Esophagus squamous epithelium (tissue), 5 donors: ENCODE data around the gene DNPEP. TPM values are rescaled to one million over a fixed set of nuclear protein-coding genes. Genes with fewer than 3 reads are reported as not detected.

Source experiments
- DNase-seq: peaks from one replicate; lab custom pipeline; 2025; lab: John Stamatoyannopoulos, UW
- H3K27ac ChIP-seq, 4 donors: fragments of 200-600 bp; sonication (generic); one replicate each; pipeline ENCODE4 v1.5.1; 2016 to 2019; ENCODE audit warnings: mild to moderate bottlenecking in 1 of 4
- H3K27me3 ChIP-seq, 4 donors: fragments of 200-600 bp; sonication (generic); 1 replicate in 3 of 4; 2 replicates in 1 of 4; pipeline versions ENCODE4 v1.5.1 to v1.6.0; 2017 to 2021; ENCODE audit warnings: antibody characterized with exemption in 1 of 4
- H3K36me3 ChIP-seq, 3 donors: fragments of 200-600 bp; sonication (generic); one replicate each; pipeline ENCODE4 v1.5.1; 2016 to 2019
- H3K4me1 ChIP-seq, 3 donors: fragments of 200-600 bp; sonication (generic); one replicate each; pipeline ENCODE4 v1.5.1; 2017 to 2019
- H3K4me3 ChIP-seq, 4 donors: fragments of 200-600 bp; sonication (generic); 1 replicate in 3 of 4; 2 replicates in 1 of 4; pipeline ENCODE4 v1.5.1; 2016 to 2019; ENCODE audit warnings: mild to moderate bottlenecking in 2 of 4, moderate library complexity in 1 of 4
- H3K9me3 ChIP-seq, 3 donors: fragments of 200-600 bp; sonication (generic); one replicate each; pipeline ENCODE4 v1.5.1; 2016 to 2019
- CTCF ChIP-seq, 6 experiments: fragments of 450-650 bp in 4 of 6; fragments of 200-600 bp in 2 of 6; sonication (generic) in 2 of 6; IDR thresholded peaks; one replicate each; pipeline ENCODE4 v1.5.1; 2016 to 2019; ENCODE audit warnings: antibody characterized with exemption in 6 of 6, mild to moderate bottlenecking in 4 of 6, moderate library complexity in 4 of 6
- POLR2A ChIP-seq, 4 donors: fragments of 450-650 bp; IDR thresholded peaks; one replicate each; pipeline ENCODE4 v1.6.1; 2017; ENCODE audit warnings: antibody characterized with exemption in 4 of 4, mild to moderate bottlenecking in 4 of 4, moderate library complexity in 3 of 4
- WGBS, 2 donors: methylation state at CpG; one replicate each; pipeline ENCODE4 v1.1.5; 2018; 5-methylcytosine and 5-hydroxymethylcytosine counted together
- intact Hi-C: fragments of 100-400 bp; cut with DNase I; formaldehyde crosslinking; loops from one replicate; pipeline ENCODE4 v1.15.0; 2022
- total RNA-seq, 4 donors: library from RNA; depleted of rRNA; stranded (reverse); fragments of >200 nt; gene quantifications; one replicate each; pipeline ENCODE4 v1.1.0, GENCODE V29; 2016
- donor health status: DM: yes; HTN: yes; CAD: no.

DNPEP gene
- total RNA-seq, 4 donors from 2014 or later, result 36.7 to 82.4 (median 39.5) TPM

GRCh38 chr2:219425238-219426067, 37.7 kb upstream of the DNPEP start:
- Histone ChIP-seq H3K4me1 (peaks cover 0 to 9% (median 0%) of the 10 kb centered on the region in 3 donors), H3K27me3 (peaks cover 0 to 23% (median 0%) of the 10 kb centered on the region in 4 donors), H3K36me3 (no peaks in the 10 kb centered on the region), H3K4me3 (no peak overlapping the region), H3K9me3 (no peaks in the 10 kb centered on the region), H3K27ac (peak overlapping the region in 3 of 4 donors; percentile 53 to 86 (median 72))
- intact Hi-C loops, result no loop called here
- TF ChIP-seq CTCF (IDR thresholded peaks at IDR 0.05), result no peak
- no peak for TF ChIP-seq POLR2A (IDR thresholded peaks at IDR 0.05)
- WGBS, 2 donors, result 90% methylated on average over 2 to 4 of the region's 8 CpGs
- DNase-seq, result no peak

- peaks cover 0 to 8% (median 0%) of the 10 kb centered on the region in 3 donors for H3K4me1 ChIP-seq
- peak overlapping the region in 3 of 4 donors; percentile 46 to 47 (median 46) for H3K4me3 ChIP-seq
- TF ChIP-seq CTCF (IDR thresholded peaks at IDR 0.05) (no peak), POLR2A (IDR thresholded peaks at IDR 0.05) (no peak)
- peaks cover 0 to 39% (median 1%) of the 10 kb centered on the region in 4 donors for H3K27me3 ChIP-seq
- DNase-seq, result no peak
- 64 to 79% methylated on average over 10 of the region's 14 CpGs for WGBS, 2 donors
- no peaks in the 10 kb centered on the region for H3K36me3 ChIP-seq
- intact Hi-C loops, result no loop called here
- peak overlapping the region in 3 of 4 donors; percentile 60 to 86 (median 61) for H3K27ac ChIP-seq
- no peaks in the 10 kb centered on the region for H3K9me3 ChIP-seq
Observed at GRCh38 chr2:219423652-219424377, 36.1 kb upstream of the DNPEP start.

- peaks cover 0 to 47% (median 4%) of the 10 kb centered on the region in 4 donors for H3K27me3 ChIP-seq
- H3K27ac ChIP-seq, result peak overlapping the region in 3 of 4 donors; percentile 70 to 86 (median 84)
Observed at GRCh38 chr2:219422952-219423534, 35.3 kb upstream of the DNPEP start.

GRCh38 chr2:219421323-219421722, 33.6 kb upstream of the DNPEP start:
- no peak for TF ChIP-seq POLR2A (IDR thresholded peaks at IDR 0.05)
- Histone ChIP-seq H3K4me1 (peaks cover 0 to 31% (median 0%) of the 10 kb centered on the region in 3 donors), H3K27ac (peak overlapping the region; percentile 71 to 87 (median 85)), H3K36me3 (no peaks in the 10 kb centered on the region), H3K27me3 (peaks cover 0 to 59% (median 5%) of the 10 kb centered on the region in 4 donors), H3K4me3 (peak overlapping the region; percentile 26 to 56 (median 46)), H3K9me3 (no peaks in the 10 kb centered on the region)
- WGBS, 2 donors, result 80 to 82% methylated on average over 12 to 14 of the region's 17 CpGs
- no peak for DNase-seq
- intact Hi-C loops, result no loop called here

More at GRCh38 chr2:219422952-219423534, 35.3 kb upstream of the DNPEP start:
- TF ChIP-seq CTCF (IDR thresholded peaks at IDR 0.05), result no peak
- no peak for TF ChIP-seq POLR2A (IDR thresholded peaks at IDR 0.05)
- 47 to 76% methylated on average over 5 to 6 of the region's 8 CpGs for WGBS, 2 donors
- DNase-seq, result no peak
- H3K9me3 ChIP-seq, result no peaks in the 10 kb centered on the region
- intact Hi-C loops, result no loop called here
- no peaks in the 10 kb centered on the region for H3K36me3 ChIP-seq
- peak overlapping the region in 3 of 4 donors; percentile 46 to 47 (median 46) for H3K4me3 ChIP-seq
- H3K4me1 ChIP-seq, result peaks cover 0 to 16% (median 0%) of the 10 kb centered on the region in 3 donors

- no peaks in the 10 kb centered on the region for H3K9me3 ChIP-seq
- no peaks in the 10 kb centered on the region for H3K36me3 ChIP-seq
- peak overlapping the region; percentile 26 to 56 (median 46) for H3K4me3 ChIP-seq
- intact Hi-C loops, result no loop called here
- peaks cover 0 to 57% (median 5%) of the 10 kb centered on the region in 4 donors for H3K27me3 ChIP-seq
- peak overlapping the region; percentile 71 to 87 (median 85) for H3K27ac ChIP-seq
- 86 to 91% methylated on average over 5 of the region's 8 CpGs for WGBS, 2 donors
- peaks cover 0 to 31% (median 0%) of the 10 kb centered on the region in 3 donors for H3K4me1 ChIP-seq
- no peak for DNase-seq
- TF ChIP-seq POLR2A (IDR thresholded peaks at IDR 0.05), result no peak
- no peak for TF ChIP-seq CTCF (IDR thresholded peaks at IDR 0.05)
Observed at GRCh38 chr2:219420687-219421086, 33.0 kb upstream of the DNPEP start.
